Kidney glomerular epithelial cell (primary cell): ENCODE data around the gene FBXO45.
"Not testable (repeated sequence)": the region's sequence is repeated elsewhere in the genome, so short reads cannot be mapped to it uniquely, and the experiment has no call there.

ENCODE experiments used
- DNase-seq: peaks from one replicate; lab custom pipeline; 2025; lab: John Stamatoyannopoulos, UW

Gene FBXO45

DNA sequence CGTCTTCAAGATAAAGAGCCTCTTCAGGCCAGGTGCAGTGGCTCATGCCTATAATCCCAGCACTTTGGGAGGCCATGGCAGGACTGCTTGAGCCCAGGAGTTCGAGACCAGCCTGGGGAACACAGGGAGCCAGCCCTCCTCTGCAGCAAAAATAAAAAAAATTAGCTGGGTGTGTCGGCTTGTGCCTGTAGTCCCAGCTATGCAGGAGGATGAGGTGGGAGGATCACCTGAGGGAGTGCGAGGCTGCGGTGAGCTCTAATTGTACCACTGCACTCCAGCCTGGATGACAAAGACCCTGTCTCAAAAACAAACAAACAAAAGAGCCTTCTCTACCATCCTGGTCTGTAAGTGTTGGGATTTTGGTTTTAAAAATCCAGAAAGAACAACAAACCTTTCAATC is 11.2 kb upstream of the FBXO45 start:
- no peak for DNase-seq

DNA sequence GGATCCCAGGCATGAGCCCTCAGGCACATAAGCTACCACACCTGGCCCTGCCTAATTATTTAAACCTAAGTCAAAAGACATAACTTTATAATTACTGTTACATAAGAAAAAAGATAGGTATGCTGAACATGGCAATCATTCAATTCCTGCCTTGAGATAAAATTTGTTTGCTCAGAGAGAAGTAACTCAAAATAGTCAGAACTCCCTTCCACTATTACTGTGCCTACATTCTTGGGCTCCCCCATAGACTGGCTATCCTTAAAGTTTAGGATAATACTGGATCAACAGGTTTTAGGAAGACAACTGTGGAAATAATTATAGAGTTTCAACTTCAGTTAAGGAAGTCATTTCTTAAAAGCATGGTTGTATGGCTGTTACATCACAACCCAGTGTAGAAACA is 10.0 kb upstream of the FBXO45 start:
- no peak for DNase-seq

GRCh38 chr3:196559826-196560225 is 8.6 kb upstream of the FBXO45 start:
- DNase-seq: no peak

DNA sequence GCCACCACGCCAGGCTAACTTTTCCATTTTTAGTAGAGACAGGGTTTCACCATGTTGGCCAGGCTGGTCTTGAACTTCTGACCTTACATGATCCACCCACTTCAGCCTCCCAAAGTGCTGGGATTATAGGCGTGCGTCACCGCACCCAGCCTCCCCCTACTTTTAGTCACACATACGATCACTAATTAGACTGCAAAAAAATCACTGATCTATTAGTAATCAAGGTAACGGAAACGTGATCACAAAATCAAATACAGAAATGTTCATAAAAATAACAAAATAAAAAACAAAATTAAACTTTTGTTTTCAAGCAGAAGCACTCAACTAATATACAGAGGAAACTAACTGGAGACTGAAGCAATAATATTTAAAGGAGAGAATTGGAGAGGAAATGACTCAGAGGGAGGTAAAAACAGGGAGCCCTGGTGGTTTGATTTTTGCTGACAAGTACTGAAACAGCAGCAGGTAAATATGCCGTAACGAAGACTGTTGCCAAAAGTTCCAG is 4.7 kb upstream of the FBXO45 start:
- DNase-seq: peak; percentile 13

GRCh38 chr3:196569003-196569516 is 600 bp downstream of the FBXO45 start:
- peak; percentile 34 for DNase-seq

DNA sequence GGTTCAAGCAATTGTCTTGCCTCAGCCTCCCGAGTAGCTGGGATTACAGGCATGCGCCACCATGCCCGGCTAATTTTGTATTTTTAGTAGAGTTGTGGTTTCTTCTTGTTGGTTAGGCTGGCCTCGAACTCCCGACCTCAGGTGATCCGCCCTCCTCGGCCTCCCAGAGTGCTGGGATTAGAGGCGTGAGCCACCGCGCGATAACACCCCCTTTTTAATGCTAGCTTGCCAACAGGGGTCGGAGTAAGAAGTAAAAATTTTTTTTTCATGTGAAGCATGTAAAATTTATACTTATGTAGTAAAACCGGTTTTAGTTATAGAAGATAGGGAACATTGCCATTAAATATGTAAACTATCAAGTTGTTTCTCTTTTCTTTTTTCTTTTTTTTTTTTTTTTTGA is 1.9 kb downstream of the FBXO45 start:
- not testable (repeated sequence) for DNase-seq

- no peak for DNase-seq
Observed at GRCh38 chr3:196572389-196572788, 3.9 kb downstream of the FBXO45 start.

DNA sequence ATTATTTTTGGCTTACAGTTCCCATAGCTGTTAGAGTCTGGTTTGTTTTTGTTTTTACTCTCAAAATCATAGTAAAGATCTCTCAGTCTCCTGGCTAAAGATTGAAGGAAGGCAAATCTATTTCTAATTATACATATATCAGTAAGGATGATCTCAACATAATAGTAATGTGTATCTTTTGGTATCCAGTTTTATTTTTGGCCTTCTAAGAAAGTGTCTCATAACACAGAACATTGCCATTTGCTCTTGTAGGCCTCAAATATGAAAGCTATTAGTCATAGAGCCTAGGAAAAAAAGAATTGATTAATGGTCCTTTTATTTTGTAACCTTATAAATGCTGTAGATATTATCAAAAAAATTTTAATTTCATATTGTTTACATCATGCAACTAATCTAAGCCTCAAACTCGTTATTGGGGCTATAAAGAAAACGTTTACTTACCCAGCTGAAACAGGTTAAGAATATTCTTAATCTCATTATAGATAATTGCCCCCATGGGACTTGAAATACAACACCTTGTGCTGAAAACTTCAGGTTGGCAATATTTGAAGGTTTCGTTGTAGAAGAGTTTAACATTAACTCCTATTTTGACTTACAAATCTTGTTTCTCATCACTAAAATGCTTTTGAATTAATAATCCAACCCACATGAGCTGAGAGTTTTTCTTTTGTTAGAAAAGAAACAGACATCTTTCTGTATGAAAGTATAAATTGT is 16.7 kb downstream of the FBXO45 start:
- no peak for DNase-seq

GRCh38 chr3:196590279-196590678 is 21.8 kb downstream of the FBXO45 start:
- DNase-seq: no peak

- no peak for DNase-seq
Observed at GRCh38 chr3:196596355-196596754, 27.9 kb downstream of the FBXO45 start.

DNA sequence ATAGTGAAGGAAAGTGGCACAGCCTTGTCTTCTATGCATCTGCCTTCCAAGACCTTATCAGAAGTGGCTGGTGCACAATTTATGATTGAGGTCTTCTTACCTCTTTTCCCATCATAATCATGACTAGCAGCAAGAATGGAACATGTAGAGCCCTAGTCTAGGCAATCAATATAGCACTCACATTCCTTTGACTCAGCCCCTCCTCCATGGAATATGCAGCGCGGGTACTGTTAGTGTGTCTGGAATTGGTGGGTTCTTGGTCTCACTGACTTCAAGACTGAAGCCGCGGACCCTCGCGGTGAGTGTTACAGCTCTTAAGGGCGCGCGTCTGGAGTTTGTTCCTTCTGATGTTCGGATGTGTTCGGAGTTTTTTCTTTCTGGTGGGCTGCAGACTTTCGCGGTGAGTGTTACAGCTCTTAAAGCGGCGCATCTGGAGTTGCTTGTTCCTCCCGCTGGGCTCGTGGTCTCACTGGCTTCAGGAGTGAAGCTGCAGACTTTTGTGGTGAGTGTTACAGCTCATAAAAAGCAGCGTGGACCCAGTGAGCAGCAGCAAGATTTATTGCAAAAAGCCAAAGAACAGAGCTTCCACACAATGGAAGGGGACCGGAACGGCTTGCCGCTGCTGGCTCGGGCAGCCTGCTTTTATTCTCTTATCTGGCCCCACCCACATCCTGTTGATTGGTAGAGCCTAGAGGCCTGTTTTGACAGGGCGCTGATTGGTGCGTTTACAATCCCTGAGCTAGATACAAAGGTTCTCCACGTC is 29.7 kb downstream of the FBXO45 start:
- DNase-seq: not testable (repeated sequence)

GRCh38 chr3:196599734-196600128 is 31.3 kb downstream of the FBXO45 start:
- DNase-seq: no peak

- DNase-seq: no peak
Observed at GRCh38 chr3:196600359-196600758, 31.9 kb downstream of the FBXO45 start.

DNA sequence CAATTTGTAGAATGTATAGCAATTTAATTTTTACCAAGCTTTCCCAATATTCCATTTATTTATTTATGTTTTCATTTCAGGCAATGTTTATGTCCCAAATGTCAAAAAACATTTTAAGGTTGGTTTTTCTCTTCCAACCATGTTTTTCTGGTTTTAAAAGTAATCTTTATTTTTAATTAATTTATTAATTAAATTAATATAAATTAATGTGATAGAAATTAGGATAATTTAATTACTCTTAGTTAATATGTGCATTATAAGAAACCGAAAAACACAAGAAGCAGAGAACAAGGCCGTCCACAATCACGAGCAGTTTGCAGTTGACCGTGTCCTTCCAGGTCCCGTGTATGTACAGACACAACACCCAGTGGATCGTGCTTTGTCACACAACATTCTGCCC is 34.2 kb downstream of the FBXO45 start:
- DNase-seq: no peak

DNA sequence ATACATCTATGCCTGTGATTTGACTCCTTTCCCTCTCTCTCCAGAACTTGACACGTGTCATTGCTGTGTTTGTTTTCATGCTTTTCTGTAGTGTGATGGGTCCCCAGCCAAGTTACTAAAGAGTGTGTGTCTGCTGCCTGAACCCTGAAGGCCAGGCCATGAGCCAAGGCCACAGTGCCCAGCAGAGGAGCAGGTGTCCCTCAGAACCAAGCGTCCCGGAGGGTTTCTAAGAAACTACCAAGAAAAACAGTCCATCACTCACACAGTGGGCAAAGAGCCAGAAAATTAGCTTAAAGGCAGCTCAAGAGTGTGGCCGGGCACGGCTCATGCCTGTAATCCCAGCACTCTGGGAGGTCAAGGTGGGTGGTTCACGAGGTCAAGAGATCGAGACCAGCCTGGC is 35.2 kb downstream of the FBXO45 start:
- no peak for DNase-seq

DNA sequence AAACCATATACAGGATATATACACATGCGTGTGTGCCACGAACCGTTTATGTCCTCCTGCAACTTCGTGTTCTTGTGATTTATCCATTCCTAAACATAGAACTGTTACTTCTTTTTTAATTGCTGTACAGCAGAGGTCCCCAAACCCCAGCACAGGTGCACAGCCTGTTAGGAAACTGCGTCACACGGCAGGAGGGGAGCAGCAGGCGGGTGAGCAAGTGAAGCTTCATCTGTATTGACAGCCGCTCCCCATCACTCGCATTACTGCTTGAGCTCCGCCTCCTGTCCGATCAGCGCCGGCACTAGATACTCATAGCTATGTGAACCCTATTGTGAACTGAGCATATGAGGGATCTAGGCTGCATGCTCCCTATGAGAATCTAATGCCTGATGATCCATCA is 36.1 kb downstream of the FBXO45 start:
- no peak for DNase-seq

GRCh38 chr3:196608693-196609092 is 40.2 kb downstream of the FBXO45 start:
- DNase-seq: no peak

DNA sequence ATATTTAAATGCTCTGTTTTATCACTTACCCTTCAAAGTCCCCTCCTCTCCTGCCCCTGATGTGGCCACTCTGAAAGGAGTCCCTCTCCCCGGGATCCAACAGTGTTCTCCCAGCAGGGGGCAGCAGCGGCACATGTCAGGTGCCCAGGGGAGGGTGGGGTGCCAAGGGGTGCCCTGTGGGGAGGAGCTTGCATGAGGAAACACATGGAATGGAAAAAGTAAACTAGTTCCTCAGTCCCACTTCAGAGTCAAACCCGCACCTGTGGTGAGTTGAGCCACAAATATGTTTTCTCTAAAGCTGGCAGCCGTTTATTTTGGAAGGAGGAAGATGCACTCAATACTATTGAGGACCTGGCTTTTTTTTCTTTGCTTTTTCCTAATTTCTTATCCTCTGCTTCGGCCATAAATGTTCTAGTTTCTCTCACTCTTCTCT is 40.9 kb downstream of the FBXO45 start:
- peak; percentile 16 for DNase-seq

GRCh38 chr3:196609805-196610515 is 41.5 kb downstream of the FBXO45 start:
- DNase-seq: no peak

DNA sequence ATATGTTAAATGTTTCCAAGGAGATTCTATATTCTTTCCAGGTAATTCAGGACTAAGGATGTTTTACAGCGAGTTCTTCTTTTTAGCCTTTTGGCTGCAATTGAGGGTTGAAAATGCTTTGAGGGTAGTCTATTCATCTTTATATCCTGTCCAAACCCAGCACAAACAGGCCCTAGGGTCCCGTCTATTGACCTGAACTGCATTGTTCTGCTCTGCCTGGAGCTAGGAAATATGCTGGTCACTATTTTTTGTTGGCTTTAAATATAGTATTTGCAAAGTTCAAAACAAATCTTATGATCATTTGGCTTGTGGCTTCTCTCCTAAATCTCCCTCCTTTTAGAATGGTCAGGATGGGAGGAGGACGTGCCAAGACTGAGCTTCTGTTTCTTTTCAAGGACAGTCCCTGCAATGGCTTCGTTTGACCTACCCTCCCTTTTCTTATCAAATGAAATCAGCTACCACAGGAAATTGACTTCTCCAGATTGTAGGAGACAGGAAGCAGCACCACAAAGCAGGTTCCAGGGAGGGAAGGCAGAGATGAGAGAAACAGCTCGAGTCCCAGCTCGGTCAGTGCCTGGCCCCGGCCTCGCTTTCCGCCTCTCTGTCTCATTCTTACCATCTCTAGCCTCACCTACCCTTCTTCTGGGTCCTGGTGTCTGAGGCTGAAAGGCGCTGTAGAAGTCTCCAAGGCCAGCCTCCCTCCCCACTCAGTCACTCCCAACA is 43.5 kb downstream of the FBXO45 start:
- no peak for DNase-seq

- DNase-seq: not testable (repeated sequence)
Observed at GRCh38 chr3:196615234-196615633, 46.8 kb downstream of the FBXO45 start.

DNA sequence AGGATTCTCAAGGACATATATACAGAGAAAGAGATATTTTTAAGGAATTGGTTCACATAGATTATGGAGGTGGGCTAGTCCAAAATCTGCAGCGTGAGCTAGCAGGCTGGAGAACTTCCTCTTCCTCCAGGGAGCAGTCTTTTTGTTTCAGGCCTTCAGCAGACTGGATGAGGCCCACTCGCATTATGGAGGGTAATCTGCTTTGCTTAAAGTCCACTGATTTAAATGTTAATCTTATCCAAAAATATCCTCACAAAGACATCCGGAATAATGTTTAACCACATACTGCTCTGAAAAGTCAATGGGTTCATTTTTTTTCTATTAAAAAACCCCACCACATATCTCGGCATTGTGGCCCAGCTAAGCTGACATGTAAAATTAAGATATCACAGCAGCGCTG is 48.8 kb downstream of the FBXO45 start:
- DNase-seq: no peak
